Activated CD4-positive, alpha-beta T cell treated with anti-CD3 and anti-CD28 coated beads, Interleukin-2, amount 10 ng/mL, durations not matched to agents 24 days and 14 days (primary cell): ENCODE data around the gene ADGRV1. TPM values are rescaled to one million over a fixed set of nuclear protein-coding genes. Genes with fewer than 3 reads are reported as not detected.
"Not testable (repeated sequence)": the region's sequence is repeated elsewhere in the genome, so short reads cannot be mapped to it uniquely, and the experiment has no call there.

ENCODE experiments used
- DNase-seq: peaks from one replicate; pipeline ENCODE4 v3.0.0; 2022
- H3K27ac Mint-ChIP-seq: one replicate; pipeline ENCODE4 v1.8.0; 2022; ENCODE audit warnings: mild to moderate bottlenecking, mixed read lengths
- H3K27me3 Mint-ChIP-seq: one replicate; pipeline ENCODE4 v1.8.0; 2022; ENCODE audit warnings: mixed read lengths
- H3K36me3 Mint-ChIP-seq: one replicate; pipeline ENCODE4 v1.8.0; 2022; ENCODE audit warnings: low read depth, mild to moderate bottlenecking, mixed read lengths
- H3K4me1 Mint-ChIP-seq: one replicate; pipeline ENCODE4 v1.8.0; 2021; ENCODE audit warnings: mixed read lengths
- H3K4me3 Mint-ChIP-seq: one replicate; pipeline ENCODE4 v1.8.0; 2022; ENCODE audit warnings: mild to moderate bottlenecking, moderate library complexity, mixed read lengths
- H3K9me3 Mint-ChIP-seq: one replicate; pipeline ENCODE4 v1.8.0; 2021; ENCODE audit warnings: mixed read lengths
- intact Hi-C: fragments of 100-400 bp; cut with micrococcal nuclease; formaldehyde crosslinking; loops from one replicate; pipeline ENCODE4 v1.15.1; 2023
- total RNA-seq: library from RNA; stranded (reverse); gene quantifications from 2 replicates; pipeline ENCODE4 v1.2.3, GENCODE V29; 2022

Gene ADGRV1
- total RNA-seq, 1 donor from 2014 or later, result 0.63 TPM

DNA sequence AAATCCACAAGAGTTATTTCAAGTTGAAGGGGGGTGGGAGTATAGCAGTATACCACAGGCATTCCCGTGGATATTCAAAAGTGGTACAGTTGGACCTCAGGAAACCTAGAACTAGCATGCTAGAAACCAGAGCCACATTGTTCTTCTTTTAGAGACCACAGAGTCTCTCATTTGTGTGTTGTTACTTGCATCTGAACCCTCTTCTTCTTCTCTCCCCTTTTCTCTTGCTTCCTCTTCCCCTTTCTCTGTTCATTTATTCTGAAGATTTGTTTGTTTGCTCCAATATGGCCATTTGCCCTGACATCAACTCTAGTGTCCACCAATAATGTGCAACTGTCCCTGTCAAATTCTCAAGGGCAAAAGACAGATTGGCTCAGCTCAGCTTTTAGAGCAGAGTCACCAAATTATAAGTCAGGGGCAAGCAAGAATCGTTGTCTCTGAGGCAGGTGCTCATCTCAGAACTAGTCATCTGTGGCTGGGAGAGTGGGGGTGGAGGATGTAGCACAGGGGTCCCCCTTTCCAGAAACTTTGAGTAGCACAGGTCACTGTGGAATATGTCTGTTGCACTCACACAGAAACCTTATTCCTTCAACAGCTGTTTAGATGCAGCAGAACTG is 503.5 kb downstream of the ADGRV1 start:
- Mint-ChIP-seq H3K36me3 (no peaks in the 10 kb centered on the region), H3K4me1 (peaks cover 14% of the 10 kb centered on the region), H3K9me3 (no peaks in the 10 kb centered on the region), H3K27me3 (peaks cover 40% of the 10 kb centered on the region), H3K27ac (no peak overlapping the region), H3K4me3 (no peak overlapping the region)
- intact Hi-C loops, result loop anchor here (5.0 kb wide), 2 partner anchors 105 to 120 kb away; no protein-coding TSS in a partner anchor
- DNase-seq, result no peak

DNA sequence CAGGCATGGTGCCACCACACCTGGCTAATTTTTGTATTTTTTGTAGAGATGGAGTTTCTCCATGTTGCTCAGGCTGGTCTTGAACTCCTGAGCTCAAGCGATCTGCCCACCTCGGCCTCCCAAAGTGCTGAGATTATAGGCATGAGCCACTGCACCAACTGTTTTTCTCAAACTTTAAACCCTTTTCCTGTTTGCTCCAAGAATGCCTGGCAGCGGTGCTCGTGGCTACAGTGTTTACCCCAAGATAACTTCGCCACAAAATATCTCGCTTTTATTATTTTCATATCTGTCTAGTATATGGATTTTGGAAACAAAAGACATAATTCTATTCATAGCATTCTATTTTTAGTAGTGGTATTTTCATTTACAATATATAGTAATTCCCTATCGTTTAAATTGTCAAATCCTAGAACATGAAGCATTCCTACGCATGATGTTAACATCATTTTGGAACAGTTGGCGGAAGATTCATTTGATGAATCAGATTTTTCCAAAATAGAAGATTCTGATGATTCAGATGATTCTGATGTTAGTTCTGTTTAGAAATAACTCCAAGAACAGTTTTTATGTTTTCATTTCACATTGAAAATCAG is 504.6 kb downstream of the ADGRV1 start:
- peaks cover 14% of the 10 kb centered on the region for H3K4me1 Mint-ChIP-seq
- intact Hi-C loops, result loop anchor here (5.0 kb wide), 2 partner anchors 106 to 121 kb away; no protein-coding TSS in a partner anchor
- H3K36me3 Mint-ChIP-seq, DNase-seq, H3K27ac Mint-ChIP-seq, H3K9me3 Mint-ChIP-seq, H3K4me3 Mint-ChIP-seq: not testable (repeated sequence)
- H3K27me3 Mint-ChIP-seq, result peaks cover 38% of the 10 kb centered on the region

DNA sequence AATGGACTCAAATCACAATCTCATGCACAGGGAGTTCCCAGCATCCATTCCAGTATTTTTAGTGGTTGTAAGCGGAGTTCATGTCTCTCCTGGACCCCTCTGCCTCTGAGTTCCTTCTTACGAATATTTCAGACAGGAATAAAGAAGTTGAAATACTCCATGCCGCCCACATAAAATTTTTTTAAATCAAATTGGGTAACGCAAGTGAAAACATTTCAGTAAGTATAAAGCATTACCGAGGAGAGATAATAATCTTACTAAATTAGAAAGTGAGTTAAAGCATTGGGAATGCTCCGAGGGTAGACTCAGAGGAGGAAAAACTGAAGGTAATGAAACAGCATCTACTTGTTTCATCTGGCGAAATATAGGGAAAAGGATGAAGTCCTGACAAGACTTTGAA is 506.9 kb downstream of the ADGRV1 start:
- peaks cover 2% of the 10 kb centered on the region for H3K4me1 Mint-ChIP-seq
- peaks cover 44% of the 10 kb centered on the region for H3K27me3 Mint-ChIP-seq
- DNase-seq, result no peak
- no peak overlapping the region for H3K4me3 Mint-ChIP-seq
- no peaks in the 10 kb centered on the region for H3K9me3 Mint-ChIP-seq
- H3K36me3 Mint-ChIP-seq, result no peaks in the 10 kb centered on the region
- intact Hi-C loops, result no loop called here
- H3K27ac Mint-ChIP-seq, result no peak overlapping the region

DNA sequence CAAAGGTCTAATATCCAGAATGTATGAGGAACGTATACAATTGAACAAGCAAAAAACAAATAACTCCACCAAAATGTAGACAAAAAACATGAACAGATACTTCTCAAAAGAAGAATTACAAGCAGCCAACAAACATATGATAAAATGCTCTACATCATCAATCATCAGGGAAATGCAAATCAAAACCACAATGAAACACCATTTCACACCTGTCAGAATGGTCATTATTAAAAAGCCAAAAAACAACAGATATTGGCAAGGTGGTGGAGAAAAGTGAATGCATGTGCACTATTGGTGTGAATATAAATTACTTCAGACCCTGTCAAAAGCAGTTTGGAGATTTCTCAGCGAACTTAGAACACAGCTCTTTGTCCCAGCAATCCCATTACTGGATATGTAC is 510.8 kb downstream of the ADGRV1 start:
- intact Hi-C loops, result no loop called here
- Mint-ChIP-seq H3K27me3 (peaks cover 28% of the 10 kb centered on the region), H3K4me3 (no peak overlapping the region), H3K27ac (no peak overlapping the region), H3K4me1 (no peaks in the 10 kb centered on the region), H3K36me3 (no peaks in the 10 kb centered on the region), H3K9me3 (no peaks in the 10 kb centered on the region)
- no peak for DNase-seq

DNA sequence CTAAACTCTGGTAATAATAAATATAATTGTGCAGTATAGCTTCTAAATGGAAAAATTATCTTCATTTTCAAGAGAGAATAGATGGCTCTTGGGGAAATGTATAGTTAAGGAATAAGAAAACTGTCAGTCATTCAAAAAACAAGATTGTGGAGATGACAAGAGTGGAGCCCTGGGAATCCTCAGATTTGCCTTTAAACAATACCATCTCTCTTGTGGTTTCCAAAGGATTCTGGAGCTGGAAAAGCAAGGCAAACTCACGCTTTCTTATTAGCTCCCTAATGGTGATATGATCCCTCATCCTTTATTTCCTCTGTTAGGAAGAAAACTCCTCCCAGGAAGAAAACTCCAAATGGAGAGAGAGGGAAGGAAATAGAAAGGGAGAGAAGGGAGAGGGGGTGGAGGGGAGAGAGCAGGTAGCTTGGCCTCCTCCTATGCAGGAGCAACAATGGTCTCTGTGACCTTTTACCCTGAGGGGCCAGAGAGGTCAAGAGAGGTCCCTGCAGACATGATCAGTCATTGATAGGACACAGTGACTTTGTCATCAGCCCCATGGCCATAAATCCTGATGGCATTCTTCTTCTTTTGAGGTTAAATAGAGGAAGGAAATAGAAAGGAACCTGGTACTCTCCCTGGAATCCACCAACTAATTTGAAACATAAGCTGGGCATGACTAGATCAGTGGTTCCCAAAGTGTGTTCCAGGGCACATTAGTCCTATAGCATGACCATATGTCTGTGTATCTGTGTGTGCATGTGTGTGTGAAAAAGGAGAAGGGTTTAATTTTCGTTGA is 512.4 kb downstream of the ADGRV1 start:
- Mint-ChIP-seq H3K27me3 (peaks cover 36% of the 10 kb centered on the region), H3K9me3 (no peaks in the 10 kb centered on the region), H3K36me3 (no peaks in the 10 kb centered on the region), H3K27ac (no peak overlapping the region), H3K4me3 (no peak overlapping the region), H3K4me1 (no peaks in the 10 kb centered on the region)
- intact Hi-C loops, result no loop called here
- DNase-seq, result no peak

DNA sequence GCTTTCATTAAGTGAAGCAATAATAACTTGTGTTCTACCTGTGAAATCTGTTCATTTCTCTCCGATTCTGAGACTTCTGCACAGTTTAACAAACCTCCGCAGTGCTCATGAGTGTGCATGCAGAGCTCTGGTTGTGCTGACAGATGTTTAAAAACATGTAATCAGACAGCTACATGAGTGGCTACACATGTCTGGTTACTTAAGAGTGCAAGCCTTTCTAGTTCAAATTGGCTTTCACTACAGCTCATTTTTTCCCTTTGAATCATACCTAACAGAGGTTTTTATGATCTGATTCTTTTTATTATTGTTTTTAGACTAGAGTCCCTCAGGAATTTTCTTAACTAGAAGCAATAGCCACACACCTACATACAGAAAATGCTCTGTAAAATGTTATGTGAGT is 514.3 kb downstream of the ADGRV1 start:
- no peaks in the 10 kb centered on the region for H3K4me1 Mint-ChIP-seq
- H3K27ac Mint-ChIP-seq, result no peak overlapping the region
- no peak for DNase-seq
- intact Hi-C loops, result no loop called here
- H3K36me3 Mint-ChIP-seq, result no peaks in the 10 kb centered on the region
- H3K4me3 Mint-ChIP-seq, result no peak overlapping the region
- no peaks in the 10 kb centered on the region for H3K9me3 Mint-ChIP-seq
- peaks cover 30% of the 10 kb centered on the region for H3K27me3 Mint-ChIP-seq

DNA sequence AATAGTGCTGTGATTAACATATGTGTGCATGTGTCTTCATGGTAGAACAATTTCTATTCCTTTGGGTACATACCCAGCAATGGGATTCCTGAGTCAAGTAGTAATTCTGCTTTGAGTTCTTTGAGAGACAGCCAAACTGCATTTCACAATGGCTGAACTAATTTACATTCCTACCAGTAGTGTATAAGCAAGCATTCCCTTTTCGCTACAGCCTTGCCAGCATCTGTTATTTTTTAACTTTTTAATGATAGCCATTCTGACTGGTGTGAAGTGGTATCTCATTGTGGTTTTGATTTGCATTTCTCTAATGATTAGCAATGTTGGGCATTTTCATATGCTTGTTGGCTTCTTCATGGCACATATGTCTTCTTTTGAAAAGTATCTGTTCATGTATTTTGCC is 516.0 kb downstream of the ADGRV1 start:
- H3K36me3 Mint-ChIP-seq, result no peaks in the 10 kb centered on the region
- no peaks in the 10 kb centered on the region for H3K9me3 Mint-ChIP-seq
- H3K27ac Mint-ChIP-seq, result no peak overlapping the region
- intact Hi-C loops, result loop anchor here (5.0 kb wide), 1 partner anchor 117 kb away; no protein-coding TSS in a partner anchor
- no peak overlapping the region for H3K4me3 Mint-ChIP-seq
- peaks cover 6% of the 10 kb centered on the region for H3K4me1 Mint-ChIP-seq
- H3K27me3 Mint-ChIP-seq, result peaks cover 23% of the 10 kb centered on the region
- no peak for DNase-seq

DNA sequence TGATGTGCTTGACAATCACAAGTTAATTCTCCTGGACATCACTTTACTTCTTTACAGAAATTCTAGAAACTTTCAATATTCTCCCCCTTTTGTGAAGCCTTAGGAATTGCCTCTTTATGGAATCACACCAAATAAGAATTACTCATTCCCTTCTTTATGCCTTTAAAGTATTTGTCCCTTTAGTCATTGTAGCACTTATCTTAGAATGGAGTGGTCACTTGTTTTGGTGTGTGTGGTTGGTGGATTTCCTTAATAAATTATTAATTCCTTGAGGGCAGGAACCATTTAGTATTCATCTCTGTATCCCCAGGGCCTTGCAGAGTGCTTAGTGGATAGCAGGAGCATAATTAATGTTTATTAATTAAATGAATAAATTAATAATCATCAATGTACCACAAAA is 517.5 kb downstream of the ADGRV1 start:
- no peaks in the 10 kb centered on the region for H3K9me3 Mint-ChIP-seq
- intact Hi-C loops, result loop anchor here (5.0 kb wide), 1 partner anchor 119 kb away; no protein-coding TSS in a partner anchor
- DNase-seq, result no peak
- H3K4me1 Mint-ChIP-seq, result peaks cover 6% of the 10 kb centered on the region
- no peak overlapping the region for H3K4me3 Mint-ChIP-seq
- H3K27ac Mint-ChIP-seq, result no peak overlapping the region
- H3K27me3 Mint-ChIP-seq, result peaks cover 21% of the 10 kb centered on the region
- H3K36me3 Mint-ChIP-seq, result no peaks in the 10 kb centered on the region

DNA sequence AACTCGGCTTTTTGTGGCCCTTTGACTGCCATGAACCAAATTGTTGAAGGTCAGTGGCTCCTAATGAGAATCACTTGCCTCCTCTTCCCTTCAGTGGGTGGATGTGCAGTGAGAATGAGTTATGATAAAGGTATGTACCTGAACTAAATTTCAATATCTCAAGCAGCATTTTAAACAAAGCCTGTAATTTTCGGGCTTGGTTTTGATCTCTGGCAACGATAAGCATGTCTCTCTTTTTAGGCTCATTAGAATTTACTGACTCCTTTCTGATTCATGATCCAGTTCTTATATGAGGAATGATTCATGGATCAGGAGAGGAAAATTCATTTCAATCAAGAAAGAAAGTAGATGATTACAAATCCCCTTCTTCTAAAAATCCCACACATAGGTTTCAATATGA is 519.0 kb downstream of the ADGRV1 start:
- H3K9me3 Mint-ChIP-seq, result no peaks in the 10 kb centered on the region
- no peaks in the 10 kb centered on the region for H3K36me3 Mint-ChIP-seq
- no peak overlapping the region for H3K27ac Mint-ChIP-seq
- no peak for DNase-seq
- no peak overlapping the region for H3K4me3 Mint-ChIP-seq
- peaks cover 6% of the 10 kb centered on the region for H3K4me1 Mint-ChIP-seq
- intact Hi-C loops, result loop anchor here (5.0 kb wide), 1 partner anchor 120 kb away; no protein-coding TSS in a partner anchor
- H3K27me3 Mint-ChIP-seq, result peaks cover 17% of the 10 kb centered on the region

DNA sequence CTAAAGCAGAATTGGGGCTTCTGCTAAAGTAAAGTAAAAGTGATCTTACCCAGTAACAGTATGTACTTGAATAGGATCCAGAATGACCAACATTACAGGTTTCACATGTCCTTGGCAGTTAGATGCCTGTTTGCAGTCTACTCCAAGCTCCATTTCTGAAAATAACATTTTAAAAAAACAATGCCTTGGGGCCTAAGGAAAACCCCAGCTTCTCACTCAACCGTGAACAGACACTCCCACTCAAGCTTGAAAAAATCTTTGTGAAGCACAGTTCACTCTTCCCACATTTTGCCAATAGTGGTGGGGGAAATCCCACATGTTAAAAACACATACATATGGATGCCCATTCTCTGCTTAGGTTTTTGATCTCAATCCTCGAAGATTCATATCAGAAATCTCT is 520.4 kb downstream of the ADGRV1 start:
- Mint-ChIP-seq H3K27me3 (peaks cover 17% of the 10 kb centered on the region), H3K9me3 (no peaks in the 10 kb centered on the region), H3K36me3 (no peaks in the 10 kb centered on the region), H3K4me3 (no peak overlapping the region), H3K27ac (no peak overlapping the region), H3K4me1 (peaks cover 6% of the 10 kb centered on the region)
- intact Hi-C loops, result loop anchor here (1.0 to 5.0 kb wide), 2 partner anchors 20 to 122 kb away; no protein-coding TSS in a partner anchor
- DNase-seq, result no peak

DNA sequence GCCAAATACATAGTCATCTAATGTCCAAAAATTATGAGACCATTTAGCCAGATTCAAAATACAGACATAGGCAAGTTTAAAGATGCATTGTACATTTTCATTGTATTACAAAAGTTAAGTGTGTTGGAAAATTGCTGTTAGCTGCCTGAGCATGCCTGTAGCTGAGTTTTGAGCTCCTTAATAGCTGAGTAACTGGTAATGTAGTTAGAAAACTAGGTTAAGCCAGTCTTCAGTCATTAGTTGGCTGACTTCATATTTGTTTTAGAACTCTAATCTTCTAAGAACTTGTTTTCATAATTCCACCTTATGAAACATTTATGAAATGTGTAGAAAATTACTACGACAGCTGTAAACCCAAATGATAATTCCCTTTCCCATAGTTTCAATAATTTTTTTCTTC is 531.2 kb downstream of the ADGRV1 start:
- Mint-ChIP-seq H3K36me3 (no peaks in the 10 kb centered on the region), H3K4me3 (no peak overlapping the region), H3K27me3 (peaks cover 13% of the 10 kb centered on the region), H3K27ac (no peak overlapping the region), H3K4me1 (no peaks in the 10 kb centered on the region), H3K9me3 (no peaks in the 10 kb centered on the region)
- DNase-seq, result no peak
- intact Hi-C loops, result no loop called here

DNA sequence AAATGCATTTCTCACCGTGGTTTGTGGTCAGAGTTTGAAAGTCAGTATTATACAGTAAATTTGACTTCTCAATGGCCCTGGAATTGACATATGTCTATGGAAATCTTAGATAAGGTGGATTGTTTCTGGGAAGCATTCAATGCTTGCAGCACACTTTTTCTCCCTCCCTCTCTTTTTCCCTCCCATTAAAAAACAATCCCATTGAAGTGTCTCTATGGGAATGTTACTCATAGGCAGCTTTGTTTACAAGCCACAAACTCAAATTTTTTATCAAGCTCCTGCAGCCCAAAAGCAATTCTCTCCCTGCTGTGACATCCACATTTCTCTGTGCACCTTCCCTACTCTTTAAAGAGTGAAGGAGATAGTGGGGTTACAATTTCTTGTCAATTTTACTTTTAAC is 532.4 kb downstream of the ADGRV1 start:
- DNase-seq, result no peak
- peaks cover 13% of the 10 kb centered on the region for H3K27me3 Mint-ChIP-seq
- H3K4me1 Mint-ChIP-seq, result no peaks in the 10 kb centered on the region
- intact Hi-C loops, result no loop called here
- no peaks in the 10 kb centered on the region for H3K36me3 Mint-ChIP-seq
- no peak overlapping the region for H3K27ac Mint-ChIP-seq
- H3K9me3 Mint-ChIP-seq, result no peaks in the 10 kb centered on the region
- no peak overlapping the region for H3K4me3 Mint-ChIP-seq

DNA sequence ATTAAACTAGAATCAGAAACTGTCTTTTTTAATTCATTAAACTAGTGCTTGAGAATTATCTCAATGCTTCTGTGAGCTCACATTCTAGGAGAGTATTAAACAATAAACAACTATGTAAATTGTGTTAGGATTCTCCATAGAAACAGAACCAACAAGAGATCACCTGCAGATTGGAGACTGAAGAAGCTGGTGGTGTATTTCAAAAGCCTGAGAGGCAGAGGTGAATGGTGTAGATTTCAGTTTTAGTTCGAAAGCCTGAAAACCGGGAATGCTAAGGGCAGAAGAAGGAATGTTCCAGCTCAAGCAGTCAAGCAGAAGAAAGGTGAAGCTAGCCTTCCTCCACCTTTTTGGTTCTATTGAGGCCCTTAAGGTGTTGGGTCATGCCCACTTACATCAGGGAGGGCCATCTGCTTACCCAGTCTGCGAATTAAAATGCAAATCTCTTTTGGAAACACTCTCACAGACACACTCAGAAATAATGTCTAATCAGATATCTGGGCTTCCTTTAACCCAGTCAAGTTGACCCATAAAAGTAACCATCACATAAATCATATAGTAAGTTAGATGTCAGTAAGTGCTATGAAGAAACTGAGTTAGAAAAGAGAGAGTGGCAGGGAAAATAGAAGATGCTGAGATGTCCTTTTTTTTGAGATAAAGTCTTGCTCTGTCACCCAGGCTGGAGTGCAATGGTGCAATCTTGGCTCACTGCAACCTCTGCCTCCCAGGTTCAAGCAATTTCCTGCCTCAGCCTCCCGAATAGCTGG is 533.1 kb downstream of the ADGRV1 start:
- DNase-seq, result no peak
- Mint-ChIP-seq H3K36me3 (no peaks in the 10 kb centered on the region), H3K4me3 (no peak overlapping the region), H3K27me3 (peaks cover 13% of the 10 kb centered on the region), H3K4me1 (no peaks in the 10 kb centered on the region), H3K27ac (no peak overlapping the region), H3K9me3 (no peaks in the 10 kb centered on the region)
- intact Hi-C loops, result no loop called here
